HG03196 (cell line): ENCODE measurements around the gene FMN1.
"Not testable (repeated sequence)": the region's sequence is repeated elsewhere in the genome, so short reads cannot be mapped to it uniquely, and the experiment has no call there.

ENCODE experiments used
- ATAC-seq: cut with Tn5 transposase; IDR thresholded peaks from one replicate; pipeline ENCODE4 v1.9.1; 2021; ENCODE audit not compliant: unreplicated experiment

FMN1 gene

DNA sequence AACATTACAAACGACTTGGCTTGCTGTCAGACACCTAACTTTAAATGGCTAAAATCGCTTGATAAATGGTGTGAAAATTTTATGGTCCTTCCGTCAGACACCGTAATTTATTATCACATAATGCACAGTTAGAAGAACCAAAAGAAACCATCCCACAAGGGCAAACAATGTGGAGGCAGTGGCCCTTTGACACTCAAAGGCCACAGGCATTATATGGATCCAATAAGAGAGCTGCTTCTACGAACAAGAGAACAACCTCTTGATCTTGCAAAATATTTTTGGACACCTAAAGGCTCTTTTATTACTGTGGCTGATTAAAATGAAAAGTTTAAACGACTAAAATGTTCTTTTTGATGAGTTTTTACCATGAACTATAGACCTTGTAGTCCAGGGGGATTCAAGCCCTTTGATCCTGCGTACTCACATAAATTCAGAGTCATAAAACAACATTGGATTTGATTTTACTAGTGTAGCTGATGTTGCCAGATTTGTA lies 202.8 kb downstream of the FMN1 start:
- ATAC-seq: no peak

DNA sequence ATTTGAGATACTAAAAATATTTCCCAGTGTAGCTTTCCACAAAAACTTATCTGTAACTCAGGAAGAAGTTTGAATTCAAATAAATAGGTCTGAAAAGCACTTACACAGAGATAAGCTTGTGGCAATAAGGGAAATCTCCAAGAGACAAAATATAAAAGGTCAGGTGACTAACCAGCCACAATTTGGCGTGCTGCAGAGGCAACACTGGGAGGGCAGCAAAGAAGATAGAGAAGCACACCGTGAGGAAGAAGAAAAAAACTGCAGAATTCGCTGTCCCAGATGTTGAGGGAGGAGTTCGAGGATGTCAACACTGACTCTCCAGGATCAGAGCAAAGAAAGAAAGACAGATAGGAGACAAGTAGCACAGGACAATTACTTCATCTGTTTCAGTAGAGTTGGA lies 204.4 kb downstream of the FMN1 start:
- ATAC-seq: no peak

DNA sequence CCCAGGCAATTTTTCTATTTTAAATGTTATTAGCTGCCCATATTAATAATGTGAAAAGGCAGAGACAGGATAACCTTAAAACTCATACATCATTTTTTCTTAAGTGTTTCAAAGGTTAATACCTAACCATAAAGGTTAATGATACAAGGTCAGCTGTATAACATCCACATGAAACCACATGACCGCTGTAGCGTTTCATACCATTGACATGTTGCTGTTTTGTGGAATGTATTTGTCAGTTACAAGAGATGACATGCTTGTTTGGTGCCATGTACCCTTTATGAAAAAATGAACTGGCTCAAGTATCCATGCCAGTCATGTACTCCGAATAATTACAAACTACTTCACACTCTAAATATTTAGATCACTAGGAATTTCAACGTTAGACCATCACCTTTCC lies 207.4 kb downstream of the FMN1 start:
- no peak for ATAC-seq

- no peak for ATAC-seq
Observed at GRCh38 chr15:32986147-32986546, 208.4 kb downstream of the FMN1 start.

- ATAC-seq: no peak
Observed at GRCh38 chr15:32983679-32984078, 210.8 kb downstream of the FMN1 start.

DNA sequence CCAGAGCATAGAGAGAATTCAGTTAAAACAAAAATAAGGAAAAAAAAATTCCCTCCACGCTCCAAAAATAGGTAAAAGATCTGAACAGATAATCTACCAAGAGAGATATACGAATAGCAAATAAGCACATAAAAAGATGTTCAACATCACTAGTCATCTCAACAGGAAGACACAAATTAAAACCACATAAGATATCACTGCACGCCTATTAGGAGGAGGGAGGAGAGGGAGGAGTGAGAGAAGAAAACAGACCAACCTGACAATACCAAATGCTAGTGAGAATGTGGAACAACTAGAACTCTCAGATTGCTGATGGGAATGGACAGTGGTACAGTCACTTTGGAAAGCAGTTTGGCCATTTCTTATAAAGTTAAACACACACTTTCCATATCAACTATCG lies 212.5 kb downstream of the FMN1 start:
- no peak for ATAC-seq

GRCh38 chr15:32981536-32981935 lies 213.0 kb downstream of the FMN1 start:
- ATAC-seq: no peak

DNA sequence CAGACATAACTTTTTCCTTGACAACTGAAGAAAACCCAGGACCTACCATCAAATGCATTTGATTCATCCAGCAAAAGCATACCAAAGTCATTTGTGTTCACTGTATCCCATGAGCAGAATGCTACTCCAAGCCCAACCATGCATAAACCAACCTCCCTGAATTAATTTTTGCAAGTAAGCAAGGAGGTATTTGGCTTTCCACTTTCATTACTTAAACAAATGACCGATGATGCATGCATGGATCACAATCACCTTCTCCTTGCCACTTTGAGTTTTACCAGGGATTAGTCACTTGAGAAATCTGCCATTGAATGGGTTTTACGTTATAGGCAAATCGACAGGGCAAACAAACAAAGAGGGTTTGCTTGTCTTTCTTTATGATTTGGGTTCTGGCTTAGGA lies 214.8 kb downstream of the FMN1 start:
- ATAC-seq: no peak

DNA sequence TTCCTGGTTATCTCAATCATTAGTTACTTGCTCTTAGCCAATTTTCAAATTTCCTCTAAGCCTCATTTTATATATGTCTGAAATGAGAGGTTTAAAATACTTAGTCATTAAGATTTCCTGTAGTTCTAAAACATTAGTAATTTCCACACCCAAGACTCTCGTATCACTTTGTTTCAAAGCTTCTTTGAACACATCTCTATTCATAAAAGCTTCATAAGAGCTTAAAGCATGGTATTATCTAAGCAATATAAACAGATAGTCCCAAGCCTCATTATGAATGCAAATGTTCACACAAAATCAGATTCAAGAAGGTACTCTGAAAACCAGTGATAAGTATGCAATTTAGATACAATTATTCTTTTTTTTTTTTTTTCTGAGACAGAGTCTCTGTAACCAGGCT lies 217.0 kb downstream of the FMN1 start:
- ATAC-seq: no peak

- ATAC-seq: no peak
Observed at GRCh38 chr15:32974691-32975090, 219.8 kb downstream of the FMN1 start.

GRCh38 chr15:32972686-32973085 lies 221.8 kb downstream of the FMN1 start:
- no peak for ATAC-seq

DNA sequence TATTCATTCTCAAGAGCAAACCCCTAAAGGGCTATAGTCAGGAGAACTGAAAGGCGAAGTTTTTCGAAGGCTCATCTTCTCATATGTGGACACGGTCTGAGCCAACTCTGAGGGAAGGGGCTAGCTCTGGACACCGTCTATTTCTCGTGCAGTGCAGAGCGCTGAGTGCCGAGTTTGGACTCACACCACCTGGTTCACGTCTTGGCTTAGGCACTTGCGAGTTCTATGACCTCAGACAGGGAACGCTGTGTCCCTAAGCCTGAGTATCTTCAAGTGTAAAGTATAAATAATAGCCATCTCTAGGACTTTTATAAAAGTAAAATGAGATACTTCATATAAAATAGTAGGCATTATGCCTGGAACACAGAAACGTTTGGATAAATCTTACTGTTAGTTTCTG lies 223.7 kb downstream of the FMN1 start:
- no peak for ATAC-seq

- ATAC-seq: no peak
Observed at GRCh38 chr15:32967521-32967920, 227.0 kb downstream of the FMN1 start.

DNA sequence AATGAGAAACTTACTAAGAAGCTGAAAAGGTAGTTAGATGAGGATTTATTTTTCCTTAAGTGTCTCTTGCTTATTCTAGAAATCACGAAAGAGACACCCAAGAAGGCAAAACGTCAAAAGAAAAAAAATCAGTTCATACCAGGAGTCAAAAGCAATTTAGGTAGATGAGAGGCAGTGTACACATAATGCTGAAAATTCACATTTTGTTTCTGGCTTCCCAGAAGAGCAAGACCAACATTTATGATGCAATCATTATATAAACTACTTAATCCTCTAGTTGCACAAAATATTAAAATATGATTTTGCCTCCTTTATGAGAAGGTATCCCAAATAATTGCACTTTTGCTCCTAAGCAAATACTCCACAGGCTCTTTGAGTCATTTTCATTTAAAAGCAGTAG lies 228.0 kb downstream of the FMN1 start:
- ATAC-seq: no peak

DNA sequence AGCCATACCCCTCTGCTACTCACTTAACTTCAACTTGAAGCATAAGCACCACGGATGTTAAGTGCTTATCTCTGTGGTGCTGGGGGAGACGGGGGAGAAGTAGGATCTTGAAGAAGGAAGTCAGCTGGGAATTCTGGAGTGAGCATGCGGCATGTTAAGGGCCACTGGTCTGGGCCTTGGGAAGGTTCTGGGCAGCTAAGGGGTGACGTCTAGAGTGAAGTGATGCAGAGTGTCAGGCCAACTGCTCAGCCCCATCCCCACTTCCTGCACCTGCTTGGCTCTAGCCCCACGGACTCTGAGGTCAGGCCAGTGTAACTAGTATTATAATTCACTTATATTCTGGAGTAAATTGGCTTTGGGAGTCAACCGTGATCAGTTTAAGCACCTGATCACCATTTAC lies 228.6 kb downstream of the FMN1 start:
- no peak for ATAC-seq

DNA sequence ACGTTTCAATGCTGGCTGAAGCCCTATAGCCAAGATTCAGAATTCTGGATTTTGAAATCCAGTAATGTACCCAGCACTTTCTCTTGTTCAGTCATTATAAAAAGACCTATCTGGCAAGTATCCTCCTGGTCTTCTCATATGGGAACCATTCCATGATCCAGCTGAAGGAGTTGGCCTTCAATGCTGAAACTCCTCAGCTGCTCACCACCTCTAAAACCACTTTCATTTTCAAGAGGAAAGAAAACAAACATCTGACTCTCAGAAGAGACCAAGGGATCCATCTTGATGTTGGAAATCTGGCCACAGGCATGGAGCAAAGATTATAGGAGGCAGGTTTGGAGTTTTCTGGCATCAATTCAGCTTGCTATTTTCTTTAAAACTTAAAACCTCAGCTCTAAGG lies 235.4 kb downstream of the FMN1 start:
- ATAC-seq: no peak

DNA sequence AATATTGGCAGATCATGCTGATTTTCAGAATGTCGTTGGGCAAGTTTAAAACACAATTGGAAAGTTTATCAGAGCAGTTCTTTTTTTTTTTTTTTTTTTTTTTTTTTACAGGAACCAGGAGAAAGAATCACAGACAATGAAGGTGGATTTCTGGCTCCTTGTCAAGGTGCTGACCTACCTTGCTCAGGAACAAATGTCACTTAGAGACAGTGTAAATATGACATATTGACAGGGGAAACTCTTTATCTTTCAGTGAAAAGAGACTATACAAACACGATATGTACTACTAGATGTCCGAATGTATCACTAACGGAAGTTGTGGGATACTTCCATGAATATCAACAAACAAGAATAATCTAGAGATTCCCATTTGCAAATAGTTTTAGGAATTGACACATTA lies 237.3 kb downstream of the FMN1 start:
- ATAC-seq: no peak

- no peak for ATAC-seq
Observed at GRCh38 chr15:32956711-32957110, 237.8 kb downstream of the FMN1 start.

GRCh38 chr15:32956006-32956405 lies 238.5 kb downstream of the FMN1 start:
- no peak for ATAC-seq

- ATAC-seq: no peak
Observed at GRCh38 chr15:32953533-32953910, 241.0 kb downstream of the FMN1 start.

- no peak for ATAC-seq
Observed at GRCh38 chr15:32952901-32953532, 241.5 kb downstream of the FMN1 start.

GRCh38 chr15:32951736-32952464 lies 242.6 kb downstream of the FMN1 start:
- no peak for ATAC-seq

- not testable (repeated sequence) for ATAC-seq
Observed at GRCh38 chr15:32950051-32950450, 244.5 kb downstream of the FMN1 start.
